Parathyroid adenoma (tissue), 2 donors: ENCODE results near the gene PLXNA4.

ENCODE experiments used
- H2AFZ ChIP-seq: fragments of 300-600 bp; sonication (generic); one replicate; pipeline ENCODE4 v1.7.0; 2017; ENCODE audit warnings: antibody characterized with exemption, mild to moderate bottlenecking
- H3K27ac ChIP-seq: fragments of 300-600 bp; sonication (generic); one replicate; pipeline ENCODE4 v1.7.0; 2017
- H3K27me3 ChIP-seq: fragments of 300-600 bp; sonication (generic); one replicate; pipeline ENCODE4 v1.7.0; 2017; ENCODE audit warnings: low read length; ENCODE audit not compliant: control insufficient read depth, insufficient read depth
- H3K36me3 ChIP-seq: fragments of 300-600 bp; sonication (generic); one replicate; pipeline ENCODE4 v1.7.0; 2017; ENCODE audit warnings: low read length; ENCODE audit not compliant: control insufficient read depth, insufficient read depth
- H3K4me1 ChIP-seq: fragments of 300-600 bp; sonication (generic); one replicate; pipeline ENCODE4 v1.7.0; 2017; ENCODE audit warnings: control low read depth
- H3K4me2 ChIP-seq: fragments of 300-600 bp; sonication (generic); one replicate; pipeline ENCODE4 v1.7.0; 2017; ENCODE audit warnings: low read length
- H3K4me3 ChIP-seq: fragments of 300-600 bp; sonication (generic); one replicate; pipeline ENCODE4 v1.7.0; 2017; ENCODE audit warnings: low read depth, low read length
- H3K79me2 ChIP-seq: fragments of 300-600 bp; sonication (generic); one replicate; pipeline ENCODE4 v1.7.0; 2017; ENCODE audit warnings: control low read depth
- H3K9ac ChIP-seq: fragments of 300-600 bp; sonication (generic); one replicate; pipeline ENCODE4 v1.7.0; 2017; ENCODE audit warnings: mild to moderate bottlenecking
- H3K9me3 ChIP-seq: fragments of 300-600 bp; sonication (generic); one replicate; pipeline ENCODE4 v1.7.0; 2017; ENCODE audit warnings: low read length; ENCODE audit not compliant: control insufficient read depth
- CTCF ChIP-seq: fragments of 300-600 bp; sonication (generic); IDR thresholded peaks from one replicate; pipeline ENCODE4 v1.7.0; 2017; ENCODE audit warnings: antibody characterized with exemption, mild to moderate bottlenecking
- donor health status: primary hyperparathyroidism.

Gene PLXNA4

GRCh38 chr7:132377703-132378584, 198.3 kb downstream of the PLXNA4 start:
- no peak overlapping the region for H3K9ac ChIP-seq
- H3K36me3 ChIP-seq = no peaks in the 10 kb centered on the region
- H3K9me3 ChIP-seq = no peaks in the 10 kb centered on the region
- H3K27me3 ChIP-seq = no peaks in the 10 kb centered on the region
- no peak overlapping the region for H3K27ac ChIP-seq
- H3K79me2 ChIP-seq = no peaks in the 10 kb centered on the region
- H3K4me1 ChIP-seq = no peaks in the 10 kb centered on the region
- no peak overlapping the region for H3K4me2 ChIP-seq
- TF ChIP-seq CTCF = no peak
- H3K4me3 ChIP-seq = no peak overlapping the region
- no peak overlapping the region for H2AFZ ChIP-seq

DNA sequence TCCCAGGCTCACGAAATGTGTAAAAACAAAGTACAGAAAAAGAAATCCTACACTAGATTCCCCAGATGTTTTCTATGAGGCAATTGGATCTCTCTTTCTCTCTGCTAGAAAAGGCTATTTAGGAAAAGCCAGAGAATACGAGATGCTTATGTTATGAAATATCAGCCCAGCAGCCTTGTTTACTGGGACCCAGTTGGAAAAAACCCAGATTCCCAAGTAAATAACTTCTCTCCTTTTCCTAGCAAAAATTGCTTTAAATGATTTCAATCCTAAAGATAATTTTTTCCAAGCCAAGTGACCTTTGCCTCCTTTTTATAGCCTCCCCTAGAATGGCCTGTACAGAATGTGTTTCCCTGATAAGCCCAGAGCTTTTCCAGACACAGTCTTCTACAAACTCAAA, 199.3 kb downstream of the PLXNA4 start:
- H3K4me3 ChIP-seq = no peak overlapping the region
- no peak overlapping the region for H2AFZ ChIP-seq
- H3K4me2 ChIP-seq = no peak overlapping the region
- H3K27me3 ChIP-seq = no peaks in the 10 kb centered on the region
- no peak for TF ChIP-seq CTCF
- no peaks in the 10 kb centered on the region for H3K36me3 ChIP-seq
- H3K79me2 ChIP-seq = no peaks in the 10 kb centered on the region
- H3K9me3 ChIP-seq = no peaks in the 10 kb centered on the region
- no peaks in the 10 kb centered on the region for H3K4me1 ChIP-seq
- no peak overlapping the region for H3K9ac ChIP-seq
- H3K27ac ChIP-seq = no peak overlapping the region

- Histone ChIP-seq H3K9ac (no peak overlapping the region), H3K9me3 (no peaks in the 10 kb centered on the region), H3K27me3 (no peaks in the 10 kb centered on the region), H3K79me2 (no peaks in the 10 kb centered on the region), H3K4me3 (no peak overlapping the region), H3K27ac (no peak overlapping the region), H3K4me2 (no peak overlapping the region), H3K36me3 (no peaks in the 10 kb centered on the region), H2AFZ (no peak overlapping the region), H3K4me1 (no peaks in the 10 kb centered on the region)
- TF ChIP-seq CTCF = no peak
Observed at GRCh38 chr7:132376361-132377013, 199.8 kb downstream of the PLXNA4 start.

DNA sequence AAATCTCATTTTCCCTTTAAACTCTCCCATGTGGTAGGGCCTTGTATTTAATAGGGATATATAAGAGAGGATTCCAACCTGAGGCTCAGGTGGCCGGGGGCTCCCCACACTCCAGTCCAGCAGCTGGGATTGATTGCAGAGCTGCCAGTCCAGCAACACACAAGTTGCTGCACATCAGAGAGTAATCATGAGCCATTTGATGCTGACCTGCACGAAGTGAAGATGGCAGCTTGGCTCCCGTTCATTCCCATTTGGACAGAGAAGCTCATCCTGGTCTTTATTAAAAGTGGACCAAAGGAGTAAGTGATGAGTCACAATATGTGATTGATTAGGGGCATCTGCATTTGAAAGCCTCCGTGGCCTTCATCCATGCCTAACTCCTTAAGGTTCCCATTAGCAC, 202.4 kb downstream of the PLXNA4 start:
- TF ChIP-seq CTCF = no peak
- Histone ChIP-seq H3K9ac (no peak overlapping the region), H3K9me3 (no peaks in the 10 kb centered on the region), H3K27ac (no peak overlapping the region), H3K36me3 (no peaks in the 10 kb centered on the region), H3K4me2 (no peak overlapping the region), H3K79me2 (no peaks in the 10 kb centered on the region), H3K4me1 (no peaks in the 10 kb centered on the region), H3K27me3 (no peaks in the 10 kb centered on the region), H3K4me3 (no peak overlapping the region), H2AFZ (no peak overlapping the region)
